ENCODE measurements around the gene IRAG1.
"Not testable (repeated sequence)": the region's sequence is repeated elsewhere in the genome, so short reads cannot be mapped to it uniquely, and the experiment has no call there.

Gene IRAG1

DNA sequence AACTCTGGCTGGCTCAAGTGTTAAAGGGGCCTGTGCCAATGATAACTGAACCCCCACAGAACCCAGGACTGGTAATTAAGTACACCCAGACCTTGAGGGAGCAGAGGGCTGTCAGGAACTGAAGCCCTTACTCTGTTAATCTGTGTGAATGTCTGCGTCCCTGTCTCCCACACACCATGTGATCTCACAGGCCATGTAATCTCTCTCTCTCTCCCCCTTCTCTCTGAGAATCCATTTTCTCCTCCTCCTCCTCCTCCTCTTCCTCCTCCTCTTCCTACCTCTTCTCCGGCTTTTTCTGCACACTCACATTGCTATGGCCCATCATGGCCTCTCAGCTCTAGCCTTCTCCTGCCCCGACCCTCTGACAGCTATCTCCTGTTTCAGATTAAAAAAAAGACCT, 14.6 kb upstream of the IRAG1 start:
- no peak for DNase-seq (ENCODE audit: low read depth)

DNA sequence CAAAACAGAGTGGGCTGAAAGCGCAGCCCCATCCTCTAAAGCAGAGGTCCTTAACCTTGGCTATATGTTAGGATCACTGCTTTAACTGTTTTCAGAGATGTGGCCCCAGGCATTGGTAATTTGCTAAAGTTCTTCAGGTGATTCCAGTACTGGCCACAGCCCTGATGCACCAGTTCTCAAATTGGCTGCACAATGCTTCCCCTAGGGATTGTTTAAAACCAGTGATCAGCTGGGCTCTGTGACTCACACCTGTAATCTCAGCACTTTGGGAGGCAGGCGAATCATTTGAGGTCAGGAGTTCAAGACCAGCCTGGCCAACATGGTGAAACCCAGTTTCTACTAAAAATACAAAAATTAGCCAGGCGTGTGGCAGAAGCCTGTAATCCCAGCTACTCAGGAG, 8.4 kb upstream of the IRAG1 start:
- DNase-seq (ENCODE audit: low read depth), result no peak

DNA sequence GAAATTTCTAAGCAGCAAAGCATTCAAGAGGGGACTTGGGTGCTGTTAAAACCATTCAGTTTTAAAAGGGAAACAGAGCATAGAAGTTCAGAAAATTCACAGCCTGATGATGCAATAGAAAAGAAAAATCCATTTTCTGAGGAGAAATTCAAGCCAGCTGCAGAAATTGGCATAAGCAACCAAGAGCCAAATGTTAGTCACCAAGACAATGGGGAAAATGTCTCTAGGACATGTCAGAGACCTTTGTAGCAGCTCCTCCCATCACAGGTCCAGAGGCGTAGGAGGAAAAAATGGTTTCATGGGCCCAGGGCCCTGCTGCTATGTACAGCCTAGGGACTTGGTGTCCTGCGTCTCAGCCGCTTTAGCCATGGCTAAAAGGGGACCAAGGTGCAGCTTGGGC, 5.5 kb upstream of the IRAG1 start:
- DNase-seq (ENCODE audit: low read depth), result no peak

DNA sequence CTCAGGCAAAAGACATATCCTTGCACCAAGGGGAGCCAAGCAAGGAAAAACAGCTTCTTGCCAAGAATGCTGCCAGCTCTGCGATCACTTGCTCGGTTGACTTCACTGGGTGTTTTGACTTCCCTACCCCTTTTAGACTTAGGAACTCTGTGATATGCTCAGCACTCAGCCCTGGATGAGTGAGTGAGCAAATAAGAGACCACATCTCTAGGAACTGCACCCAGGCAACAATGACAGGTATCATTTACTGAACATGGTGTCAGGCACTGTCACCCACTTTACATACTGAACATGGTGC, 3.7 kb upstream of the IRAG1 start:
- DNase-seq (ENCODE audit: low read depth), result no peak

DNA sequence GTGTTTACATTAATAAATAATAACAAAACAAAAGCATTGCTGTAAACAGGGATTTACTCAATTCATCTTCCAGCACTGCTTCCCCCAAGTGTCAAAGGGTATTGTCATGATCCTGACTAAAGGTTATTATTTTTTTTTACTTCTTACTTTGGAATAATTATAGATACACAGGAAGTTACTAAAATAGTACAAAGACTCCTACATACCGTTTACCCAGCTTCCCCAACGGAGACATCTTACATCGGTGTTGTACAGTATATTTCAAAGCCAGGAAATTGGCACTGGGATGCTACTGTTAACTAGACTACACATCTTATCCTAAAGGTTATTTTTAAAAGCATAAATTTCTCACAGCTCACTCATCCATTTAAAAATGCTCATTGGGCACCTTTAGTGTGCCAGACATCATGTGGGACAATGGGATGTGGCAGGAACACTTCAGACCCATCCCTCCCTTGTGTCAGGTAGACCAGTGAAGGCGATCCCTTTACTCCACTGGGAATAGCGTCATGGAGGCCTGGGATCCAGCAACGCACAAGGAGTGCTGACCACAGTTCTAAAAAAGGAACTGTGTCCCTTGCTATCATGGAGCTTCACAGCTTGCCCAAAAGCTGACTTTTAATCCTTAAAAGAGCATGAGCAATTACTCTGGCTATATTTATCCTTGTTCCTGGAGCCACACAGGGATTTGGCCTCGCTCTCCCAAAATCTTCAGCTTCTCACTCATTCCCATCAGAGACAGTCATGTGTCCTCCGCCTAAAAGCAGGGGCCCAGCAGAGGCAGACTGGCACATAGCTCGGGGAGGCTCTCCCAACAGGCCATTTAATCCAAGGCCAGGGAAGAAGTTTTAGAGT, 3.1 kb upstream of the IRAG1 start:
- no peak for DNase-seq (ENCODE audit: low read depth)

DNA sequence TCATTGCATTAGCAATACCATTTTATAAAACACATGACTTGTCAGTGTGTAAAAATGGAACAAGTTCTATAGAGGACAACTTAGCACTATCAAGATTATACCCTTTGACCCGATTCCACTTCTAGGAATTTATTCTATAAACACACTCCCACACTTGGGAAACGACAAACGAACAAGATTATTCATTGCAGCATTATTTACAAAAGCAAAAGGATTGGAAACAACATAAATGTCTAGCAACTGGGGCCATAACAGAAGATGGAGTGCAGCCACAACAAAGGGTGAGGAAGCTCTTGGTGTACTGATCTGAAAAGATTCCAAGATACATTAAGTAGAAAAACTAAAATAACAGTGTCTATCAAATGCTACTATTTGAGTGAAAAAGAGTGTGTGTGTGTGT, 2.3 kb upstream of the IRAG1 start:
- DNase-seq (ENCODE audit: low read depth), result no peak

DNA sequence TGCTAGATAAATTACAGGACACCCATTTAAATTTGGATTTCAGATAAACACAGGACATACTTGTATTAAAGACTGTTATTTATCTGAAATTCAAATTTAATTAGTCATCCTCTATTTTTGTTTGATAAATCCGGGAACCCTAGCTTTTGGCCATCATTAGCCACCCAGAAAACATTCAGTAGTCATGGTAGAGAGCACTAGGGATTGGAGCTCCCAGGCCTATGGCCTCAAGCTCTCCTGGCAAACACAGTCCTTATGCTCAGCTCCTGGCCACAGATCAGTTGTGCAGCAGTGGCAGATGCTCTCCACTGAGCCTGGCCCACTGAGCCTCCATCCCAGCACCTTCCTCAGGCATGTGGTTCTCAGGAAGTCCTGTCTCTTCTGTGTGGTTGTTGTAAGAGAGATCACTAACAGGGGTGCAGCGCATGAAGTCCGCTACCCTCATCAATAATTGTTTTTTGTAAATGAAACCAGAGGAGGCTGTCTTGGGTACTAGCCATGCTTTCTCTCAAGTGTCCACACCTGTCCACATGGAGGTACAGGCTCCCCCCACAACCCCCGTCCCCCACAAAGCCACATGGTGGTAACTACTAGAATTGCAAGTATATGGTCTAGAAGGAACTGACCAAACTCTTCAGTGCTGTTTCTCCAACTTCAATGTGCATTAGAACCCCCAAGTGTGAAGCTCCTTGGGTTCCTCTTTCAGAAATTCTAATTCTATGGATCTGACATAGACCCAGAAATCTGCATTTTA, 1.1 kb upstream of the IRAG1 start:
- no peak for DNase-seq (ENCODE audit: low read depth)

DNA sequence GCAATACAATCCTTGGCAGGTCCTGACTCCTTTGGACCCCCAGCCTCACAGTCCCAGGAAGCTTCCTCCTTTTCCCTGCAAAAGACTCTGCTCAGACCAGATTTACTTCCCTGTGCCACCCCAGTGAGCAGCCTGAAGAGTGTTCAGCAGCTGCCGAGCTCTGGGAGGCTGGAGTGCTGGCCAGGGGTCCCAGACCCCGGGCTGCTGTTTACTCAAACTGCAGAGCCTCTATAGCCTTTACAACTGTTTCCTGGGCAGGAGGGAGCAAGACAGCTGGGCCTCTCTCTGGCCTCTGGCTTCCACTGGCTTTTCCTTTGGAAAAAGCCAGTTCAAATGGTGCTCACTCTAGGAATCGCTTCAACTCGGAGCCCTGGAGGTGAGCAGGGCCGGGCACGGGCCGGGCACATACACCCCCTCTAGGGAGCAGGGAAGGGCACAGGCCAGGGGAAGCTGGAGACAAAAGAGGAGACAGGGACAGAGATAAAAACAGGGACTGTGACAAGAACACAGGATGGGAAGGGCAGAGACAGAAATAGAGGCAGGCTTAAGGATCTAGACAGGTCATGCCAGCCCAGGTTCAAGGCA, 932 bp downstream of the IRAG1 start:
- DNase-seq (ENCODE audit: low read depth), result no peak

DNA sequence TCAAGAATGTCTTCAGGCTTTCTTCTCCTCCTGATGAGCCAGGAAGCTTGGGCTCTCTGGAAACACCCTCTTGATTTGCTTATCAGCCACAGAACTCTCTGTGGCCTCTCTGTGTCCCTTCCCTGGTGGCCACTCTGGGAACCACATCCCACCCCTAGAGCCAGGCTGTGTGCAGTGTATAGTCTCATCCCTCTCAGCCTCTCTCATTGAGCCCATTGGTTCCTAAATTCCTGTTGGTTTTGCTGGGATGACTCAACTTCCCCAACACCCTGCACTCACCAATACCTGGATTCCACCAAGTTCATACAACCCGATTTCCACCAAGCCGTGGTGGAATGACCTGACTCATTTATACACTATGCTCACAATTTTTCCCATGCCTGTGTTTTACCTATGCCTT, 5.2 kb downstream of the IRAG1 start:
- no peak for DNase-seq (ENCODE audit: low read depth)

DNA sequence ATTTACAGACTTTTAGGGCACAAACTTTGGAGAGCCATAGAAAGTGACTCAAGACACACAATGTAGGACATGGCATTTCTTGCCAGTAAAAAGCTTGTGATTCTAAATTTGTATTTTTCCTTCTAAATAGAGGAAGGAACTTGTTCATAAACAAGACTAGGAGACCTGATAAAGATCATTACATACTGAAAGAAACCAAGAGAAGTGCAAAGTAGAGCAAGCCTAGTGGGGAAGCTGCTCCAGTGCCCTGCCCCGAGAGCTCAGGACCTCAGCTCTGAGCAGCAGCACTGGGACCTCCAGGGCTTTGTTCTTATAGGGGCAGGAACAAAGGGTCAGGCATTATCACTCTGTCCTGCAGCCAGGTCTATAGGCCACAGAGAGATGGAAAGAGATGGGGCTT, 7.2 kb downstream of the IRAG1 start:
- DNase-seq (ENCODE audit: low read depth), result no peak

DNA sequence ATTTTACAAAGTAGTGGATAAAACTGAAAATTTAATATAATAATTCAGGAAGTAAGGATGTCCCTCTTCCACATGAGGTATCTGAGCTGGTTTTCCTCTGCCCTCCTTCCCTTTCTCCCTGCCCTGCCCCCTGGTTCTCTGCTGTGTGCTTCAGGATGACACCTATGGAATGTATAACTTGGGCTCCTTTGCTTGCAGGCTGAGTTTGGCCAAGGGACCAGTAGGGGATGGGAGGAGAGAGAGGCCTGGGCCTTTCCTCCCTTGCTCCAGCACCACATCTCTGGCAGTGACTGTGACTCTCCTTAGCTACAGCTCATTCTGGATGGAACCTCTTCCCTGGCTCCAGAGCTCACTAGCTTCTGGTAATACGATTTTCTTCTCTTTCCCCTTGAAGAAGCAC, 10.1 kb downstream of the IRAG1 start:
- no peak for DNase-seq (ENCODE audit: low read depth)

DNA sequence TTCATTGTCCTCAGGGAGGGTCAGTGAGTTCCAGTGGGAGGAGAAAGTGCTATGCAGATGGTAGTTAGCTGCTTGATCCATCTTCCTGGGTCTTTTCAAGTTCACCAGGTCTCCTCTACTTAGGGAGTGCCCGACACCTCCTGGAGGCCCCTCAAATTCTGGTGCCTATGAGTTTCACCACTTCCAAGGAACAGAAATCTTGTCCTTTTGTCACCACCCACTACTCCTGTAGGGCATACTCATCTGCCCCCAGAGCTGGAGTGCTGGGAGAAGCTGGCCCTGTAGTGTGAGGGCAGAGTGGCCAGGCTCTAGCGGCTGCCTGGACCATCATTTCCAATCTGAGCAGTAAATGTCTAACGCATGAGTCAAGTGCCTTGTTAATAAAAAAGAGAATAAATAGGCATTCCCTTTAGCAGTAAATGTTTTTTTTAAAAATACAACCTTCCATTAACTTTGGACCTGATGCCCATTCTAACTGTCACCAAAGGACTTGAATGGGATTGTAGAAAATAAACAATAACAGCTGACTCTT, 12.5 kb downstream of the IRAG1 start:
- DNase-seq (ENCODE audit: low read depth), result no peak

DNA sequence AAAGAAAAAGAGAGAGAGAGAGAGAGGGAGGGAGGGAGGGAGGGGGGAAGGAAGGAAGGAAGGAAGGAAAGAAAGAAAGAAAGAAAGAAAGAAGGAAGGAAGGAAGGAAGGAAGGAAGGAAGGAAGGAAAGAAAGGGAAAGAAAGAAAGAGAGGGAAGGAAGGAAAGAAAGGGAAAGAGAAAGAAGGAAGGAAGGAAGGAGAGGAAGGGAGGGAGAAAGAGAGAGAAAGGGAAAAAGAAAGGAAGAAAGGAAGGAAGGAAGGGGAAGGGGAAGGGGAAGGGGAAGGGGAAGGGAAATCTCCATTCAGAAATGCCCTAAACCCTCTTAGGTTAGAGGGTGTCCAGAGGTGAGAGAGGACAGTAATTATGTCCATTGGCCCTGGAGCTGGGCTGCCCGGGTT, 13.3 kb downstream of the IRAG1 start:
- not testable (repeated sequence) for DNase-seq (ENCODE audit: low read depth)

DNA sequence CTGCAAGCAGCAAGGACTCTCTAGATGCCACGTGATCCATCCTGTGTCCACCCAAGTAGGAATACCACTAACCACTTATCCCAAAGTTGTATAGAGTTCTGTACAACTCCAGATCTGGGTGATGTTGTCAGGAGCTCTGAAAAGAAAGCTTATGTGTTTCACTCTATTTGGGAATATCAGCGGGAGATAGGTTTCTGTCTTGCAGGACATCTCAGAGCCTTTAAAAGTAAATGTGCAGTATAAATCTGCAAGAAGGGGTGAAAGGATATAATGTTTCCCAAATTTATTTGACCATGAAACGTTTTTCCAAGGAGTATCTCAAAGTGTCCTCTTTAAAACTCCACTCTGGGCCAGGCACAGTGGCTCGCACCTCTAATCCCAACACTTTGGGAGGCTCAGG, 13.9 kb downstream of the IRAG1 start:
- DNase-seq (ENCODE audit: low read depth), result no peak

DNA sequence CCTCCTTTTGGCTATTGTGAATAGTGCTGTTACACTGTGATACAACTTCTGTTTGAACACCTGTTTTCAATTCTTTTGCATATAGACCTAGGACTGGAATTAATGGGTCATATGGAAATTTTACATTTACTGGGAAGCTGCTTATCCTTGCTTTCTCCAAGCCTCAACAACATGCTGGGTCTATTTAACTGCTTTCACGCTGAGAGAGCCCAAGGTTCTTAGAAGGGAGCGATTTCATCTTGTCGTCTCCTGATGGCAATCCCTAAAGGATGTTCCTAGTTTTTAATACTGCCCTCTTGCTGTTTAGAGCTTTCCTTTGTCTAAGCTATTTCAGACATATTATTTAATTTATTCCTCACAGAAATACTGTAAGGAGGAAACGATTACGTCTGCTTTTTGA, 15.5 kb downstream of the IRAG1 start:
- DNase-seq (ENCODE audit: low read depth), result no peak

DNA sequence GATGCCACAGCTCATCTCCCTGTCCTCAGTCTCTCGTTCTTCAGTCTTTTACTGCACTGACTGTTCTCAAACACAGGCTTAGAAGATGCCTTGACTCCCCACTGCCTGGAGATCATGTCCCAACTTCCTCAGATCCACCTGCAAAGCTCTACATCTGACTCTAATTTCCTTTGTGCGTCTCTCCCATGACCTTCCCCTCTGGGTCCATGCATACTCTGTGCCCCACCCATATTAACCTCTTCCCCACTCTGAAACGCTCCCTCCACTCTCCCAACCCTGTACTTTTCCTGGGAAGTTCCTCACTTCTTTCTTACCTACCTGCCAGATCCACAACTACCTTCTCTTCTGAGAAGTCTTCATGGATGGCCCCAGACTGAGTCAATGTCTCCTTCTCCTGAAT, 16.6 kb downstream of the IRAG1 start:
- no peak for DNase-seq (ENCODE audit: low read depth)

DNA sequence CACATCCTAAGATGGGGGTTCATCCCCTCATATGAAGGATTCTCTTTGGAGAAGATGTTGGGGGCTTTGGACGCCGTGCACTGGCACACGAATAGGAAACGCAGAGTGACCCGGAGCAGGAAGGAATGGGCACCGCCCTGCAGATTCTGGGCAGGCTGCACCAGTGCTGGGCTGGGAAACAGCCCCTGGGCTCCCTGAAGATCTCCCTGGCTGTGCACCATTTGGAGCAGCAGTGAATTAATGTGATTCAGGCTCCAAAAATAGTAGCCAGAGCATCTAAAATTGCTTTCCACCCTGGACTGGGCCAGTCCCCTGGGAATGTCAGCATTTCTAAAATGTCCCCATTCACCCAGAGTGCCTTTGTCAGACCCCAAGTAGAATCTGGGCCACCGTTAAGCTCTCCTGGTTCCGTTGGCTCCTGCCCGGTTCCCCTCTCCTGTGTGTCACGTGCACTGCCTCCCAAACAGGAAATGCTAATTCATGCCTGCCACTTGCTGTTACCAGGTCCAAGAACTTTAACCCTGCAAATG, 18.6 kb downstream of the IRAG1 start:
- no peak for DNase-seq (ENCODE audit: low read depth)

DNA sequence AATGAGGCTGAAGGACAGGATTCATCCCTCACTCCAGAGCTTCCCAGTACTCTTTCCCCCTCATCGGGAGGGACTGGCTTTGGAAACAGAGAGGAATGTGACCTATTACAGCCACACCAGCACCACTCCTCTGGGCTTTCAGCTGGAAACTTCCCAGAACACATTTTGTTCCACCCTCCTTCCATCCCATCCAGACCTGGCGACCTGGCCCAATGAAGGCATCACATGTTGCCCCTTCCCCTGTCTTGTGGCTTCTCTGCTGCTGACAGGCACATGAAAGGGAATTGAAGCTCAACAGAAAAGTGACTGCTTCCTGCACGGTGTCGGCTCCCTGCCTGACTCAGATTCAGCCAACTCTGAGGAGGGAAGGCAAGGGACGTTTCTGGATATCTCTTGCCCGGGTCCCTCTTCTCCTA, 19.1 kb downstream of the IRAG1 start:
- DNase-seq (ENCODE audit: low read depth), result no peak

DNA sequence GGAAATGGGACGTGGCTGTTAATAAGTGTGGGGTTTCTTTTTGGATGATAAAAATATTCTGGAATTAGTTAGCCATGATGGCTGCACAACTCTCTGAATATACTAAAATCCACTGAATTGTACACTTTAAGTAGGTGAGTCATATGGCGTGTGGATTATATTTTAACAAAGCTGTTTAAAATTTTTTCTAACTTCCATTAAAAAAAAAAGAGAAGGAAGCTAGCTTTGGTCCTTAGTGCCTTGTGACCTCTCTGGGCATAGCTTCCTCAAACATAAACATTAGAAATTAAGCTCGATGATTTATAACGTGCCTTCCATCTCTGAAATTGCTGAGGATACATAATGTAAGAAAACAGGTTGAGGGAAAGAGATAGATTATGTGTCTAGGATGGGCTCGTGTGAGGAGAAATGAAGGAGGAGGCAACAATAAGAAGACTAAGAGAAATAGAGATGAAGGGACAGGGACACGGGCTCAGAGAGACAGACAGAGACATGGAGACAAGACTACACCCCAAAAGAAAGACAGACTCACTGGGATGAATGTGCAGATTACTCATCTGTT, 20.0 kb downstream of the IRAG1 start:
- no peak for DNase-seq (ENCODE audit: low read depth)

DNA sequence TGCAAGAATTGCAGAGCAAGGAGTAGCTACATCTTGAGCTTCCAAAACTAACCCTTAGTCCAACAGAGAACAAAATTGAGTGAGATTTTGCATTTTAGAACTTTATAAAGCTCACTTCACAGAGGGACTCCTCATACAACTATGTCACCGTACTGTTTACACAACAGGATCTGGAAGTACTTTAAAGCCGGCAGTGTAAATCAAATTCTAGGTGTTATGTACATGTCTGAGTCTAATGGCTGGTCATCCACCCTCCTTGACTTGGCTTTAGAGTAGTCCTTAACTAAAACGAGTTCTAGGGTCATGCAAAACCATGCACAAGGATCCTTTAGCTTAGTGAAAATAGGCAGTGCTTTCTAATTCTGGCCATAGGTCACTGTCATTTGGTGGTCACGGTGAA, 23.5 kb downstream of the IRAG1 start:
- DNase-seq (ENCODE audit: low read depth), result no peak

DNA sequence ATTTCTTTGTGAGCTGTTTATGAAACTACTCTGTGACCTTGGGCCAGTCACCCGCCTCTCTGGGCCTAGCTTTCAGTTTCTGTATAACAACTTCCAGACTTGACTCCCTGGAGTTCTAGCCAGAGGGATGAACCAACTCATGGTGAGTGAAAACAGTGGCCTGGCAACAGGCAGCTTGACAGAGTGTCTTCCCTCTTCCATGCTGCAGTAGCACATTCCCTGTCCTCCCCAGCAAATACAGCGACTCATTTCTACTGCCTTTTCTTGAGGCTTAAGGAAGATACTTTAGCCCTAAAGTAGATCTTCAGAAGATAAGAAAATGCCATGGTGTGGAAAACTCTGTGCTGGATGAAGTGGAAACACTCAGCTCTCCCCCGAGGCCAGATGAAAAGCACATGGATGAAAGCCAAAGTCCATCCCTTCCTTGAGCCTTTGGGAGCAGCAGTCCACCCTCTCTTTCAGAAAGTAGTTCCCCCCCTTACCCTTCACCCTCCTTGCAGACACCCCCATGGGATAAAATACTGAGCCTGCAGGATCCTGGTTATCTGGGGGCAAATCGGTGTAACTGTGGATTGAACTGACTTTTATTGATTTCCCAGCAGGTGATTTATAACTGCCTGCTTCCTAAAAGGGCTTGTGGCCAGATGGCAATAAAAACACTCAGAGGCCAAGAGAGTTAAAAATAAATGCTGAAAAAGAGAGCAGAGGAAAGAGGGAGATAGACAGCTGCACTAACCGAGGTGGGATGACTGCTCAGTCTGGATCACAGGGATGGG, 24.1 kb downstream of the IRAG1 start:
- no peak for DNase-seq (ENCODE audit: low read depth)

DNA sequence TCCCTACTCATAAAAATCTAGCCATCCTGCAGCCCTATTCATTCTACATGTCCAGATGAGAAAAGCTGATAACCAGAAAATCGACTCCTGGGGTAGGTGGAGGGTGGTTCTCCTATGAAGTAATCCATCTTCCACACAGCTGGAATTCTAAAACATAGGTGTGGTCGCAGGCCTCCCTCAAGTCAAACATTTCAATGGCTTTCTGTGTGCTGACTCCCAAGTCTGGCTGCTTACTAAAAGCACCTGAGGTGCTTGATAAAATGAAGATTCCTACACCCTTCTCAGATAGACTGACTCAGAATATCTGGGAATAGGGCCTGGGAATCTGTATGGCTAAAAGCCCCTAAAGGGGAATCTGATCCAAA, 26.1 kb downstream of the IRAG1 start:
- no peak for DNase-seq (ENCODE audit: low read depth)

Data from stimulated activated CD4-positive, alpha-beta T cell treated with anti-CD3 and anti-CD28 coated beads, Interleukin-2, amount 100 ng/mL, for 4 hours (primary cell).